HepG2 (cell line): Measurements from ENCODE around the gene PRADC1. TPM values are rescaled to one million over a fixed set of nuclear protein-coding genes. Genes with fewer than 3 reads are reported as not detected.

Experiments
- BHLHE40 ChIP-seq: IDR thresholded peaks from 2 replicates; pipeline ENCODE4 v1.6.1; 2011; ENCODE audit warnings: low read length, improper control_type of control experiment
- CAMTA2 ChIP-seq: sonication (generic); formaldehyde crosslinking; IDR thresholded peaks from 2 replicates; pipeline ENCODE4 v1.4.0; 2020; ENCODE audit warnings: mild to moderate bottlenecking, missing genetic modification reagents, borderline replicate concordance
- DDIT3 ChIP-seq: sonication (generic); formaldehyde crosslinking; IDR thresholded peaks from 2 replicates; pipeline ENCODE4 v1.4.0; 2020; ENCODE audit warnings: mild to moderate bottlenecking, missing genetic modification reagents
- KDM1A ChIP-seq: IDR thresholded peaks from 2 replicates; pipeline ENCODE4 v1.6.1; 2016; ENCODE audit warnings: missing compliant biosample characterization
- KLF9 ChIP-seq: IDR thresholded peaks from 2 replicates; pipeline ENCODE4 v1.6.1; 2016; ENCODE audit warnings: low read depth
- LBX2 ChIP-seq: sonication (generic); formaldehyde crosslinking; IDR thresholded peaks from 2 replicates; pipeline ENCODE4 v1.5.0; 2020; ENCODE audit warnings: missing genetic modification reagents, mild to moderate bottlenecking, borderline replicate concordance
- MATR3 ChIP-seq: sonication (generic); formaldehyde crosslinking; IDR thresholded peaks from 2 replicates; pipeline ENCODE4 v1.4.0; 2020; ENCODE audit warnings: missing genetic modification reagents
- NFATC3 ChIP-seq: sonication (generic); formaldehyde crosslinking; IDR thresholded peaks from 2 replicates; pipeline ENCODE4 v1.5.1; 2020; ENCODE audit warnings: mild to moderate bottlenecking, missing genetic modification reagents
- POLR2AphosphoS2 ChIP-seq: IDR thresholded peaks from 2 replicates; pipeline ENCODE4 v1.6.1; 2011; ENCODE audit warnings: low read depth, low read length, improper control_type of control experiment
- PREB ChIP-seq: sonication (generic); formaldehyde crosslinking; IDR thresholded peaks from 2 replicates; pipeline ENCODE4 v1.4.0; 2020; ENCODE audit warnings: missing genetic modification reagents
- RNF2 ChIP-seq: fragments of 450-650 bp; conservative IDR thresholded peaks from 2 replicates; pipeline ENCODE4 v1.6.1; 2016; ENCODE audit warnings: low read depth
- TCF7 ChIP-seq: sonication (generic); IDR thresholded peaks from 2 replicates; pipeline ENCODE4 v1.6.1; 2016; ENCODE audit warnings: antibody characterized with exemption, low read depth
- THAP7 ChIP-seq: sonication (generic); formaldehyde crosslinking; IDR thresholded peaks from 2 replicates; pipeline ENCODE4 v1.8.1; 2023; ENCODE audit warnings: mild to moderate bottlenecking, missing genetic modification reagents
- ZFP91 ChIP-seq: sonication (generic); formaldehyde crosslinking; IDR thresholded peaks from 2 replicates; pipeline ENCODE4 v1.9.0; 2022; ENCODE audit warnings: missing genetic modification reagents, mild to moderate bottlenecking, borderline replicate concordance
- ZKSCAN8 ChIP-seq: IDR thresholded peaks from 2 replicates; pipeline ENCODE4 v1.6.1; 2016; ENCODE audit warnings: borderline replicate concordance, missing genetic modification reagents, missing compliant biosample characterization
- ZNF234 ChIP-seq: sonication (generic); formaldehyde crosslinking; conservative IDR thresholded peaks from 2 replicates; pipeline ENCODE4 v1.5.1; 2020; ENCODE audit warnings: mild to moderate bottlenecking, missing genetic modification reagents
- ZNF3 ChIP-seq: IDR thresholded peaks from 2 replicates; pipeline ENCODE4 v1.7.0; 2017; ENCODE audit warnings: inconsistent platforms
- ZNF30 ChIP-seq: sonication (generic); formaldehyde crosslinking; IDR thresholded peaks from 2 replicates; pipeline ENCODE4 v1.5.0; 2020; ENCODE audit warnings: mild to moderate bottlenecking, missing genetic modification reagents
- ZNF543 ChIP-seq: sonication (generic); formaldehyde crosslinking; IDR thresholded peaks from 2 replicates; pipeline ENCODE4 v1.4.0; 2020; ENCODE audit warnings: mild to moderate bottlenecking, missing genetic modification reagents
- ZNF547 ChIP-seq: sonication (generic); formaldehyde crosslinking; IDR thresholded peaks from 2 replicates; pipeline ENCODE4 v1.5.1; 2020; ENCODE audit warnings: mild to moderate bottlenecking, missing genetic modification reagents
- ZNF629 ChIP-seq: sonication (generic); formaldehyde crosslinking; conservative IDR thresholded peaks from 2 replicates; pipeline ENCODE4 v1.5.0; 2020; ENCODE audit warnings: missing genetic modification reagents
- ZNF775 ChIP-seq: sonication (generic); formaldehyde crosslinking; IDR thresholded peaks from 2 replicates; pipeline ENCODE4 v1.4.0; 2020; ENCODE audit warnings: missing genetic modification reagents, mild to moderate bottlenecking, moderate library complexity, borderline replicate concordance
- polyA plus RNA-seq, 8 experiments: library from polyadenylated mRNA; depleted of rRNA in 3 of 8; stranded (reverse) in 7 of 8; unstranded in 1 of 8; fragments of >200 nt; fragmentation: Illumina TruSeq in 4 of 8; extraction: Trizol in 4 of 8; gene quantifications; 2 replicates each; pipeline versions ENCODE4 v1.2.1 to v1.2.3, GENCODE V29; 2011 to 2016; ENCODE audit warnings: low read depth in 4 of 8, missing spikeins in 1 of 8, mixed read lengths in 1 of 8; ENCODE audit not compliant: insufficient read depth in 1 of 8
- total RNA-seq, 5 experiments: library from RNA; depleted of rRNA; stranded (reverse); fragments of >200 nt; fragmentation: Illumina TruSeq; extraction: Trizol; gene quantifications; 2 replicates each; pipeline ENCODE4 v1.2.3, GENCODE V29; 2016; ENCODE audit warnings: low read depth in 1 of 5

Gene PRADC1
- total and polyA plus RNA-seq, 2 of the 13 experiments (the other 11 are each of a cell fraction or from before 2014, with no cell fraction given) = 12.1 to 37.2 TPM

- TF ChIP-seq ZNF30 (CRISPR knock-in tag) = peak; percentile 93
- no peak for TF ChIP-seq PREB (CRISPR knock-in tag)
- 0 out of 2 replicates have a peak, but pooled peaks have one; percentile 76 for TF ChIP-seq POLR2AphosphoS2
- peak; percentile 95 for TF ChIP-seq ZNF543
- peak; percentile 36 for TF ChIP-seq BHLHE40
- TF ChIP-seq CAMTA2 = no peak; the same call in 1 of the 2 replicates
- no peak for TF ChIP-seq TCF7
- TF ChIP-seq ZNF629 (CRISPR knock-in tag) = no peak
- no peak; the same call in 1 of the 2 replicates for TF ChIP-seq THAP7 (CRISPR knock-in tag)
- TF ChIP-seq ZNF3 (CRISPR knock-in tag) = no peak
- 0 out of 2 replicates have a peak, but pooled peaks have one; percentile 26 for TF ChIP-seq LBX2 (CRISPR knock-in tag)
- no peak for TF ChIP-seq MATR3
- peak; percentile 91 for TF ChIP-seq ZFP91
- no peak for TF ChIP-seq DDIT3 (CRISPR knock-in tag)
- no peak for TF ChIP-seq KDM1A (CRISPR knock-in tag)
- 0 out of 2 replicates have a peak, but pooled peaks have one; percentile 70 for TF ChIP-seq NFATC3 (CRISPR knock-in tag)
- peak; percentile 66; the same call in 1 of the 2 replicates for TF ChIP-seq ZNF234
- no peak for TF ChIP-seq ZKSCAN8 (CRISPR knock-in tag)
- peak; percentile 70; the same call in 1 of the 2 replicates for TF ChIP-seq ZNF775
- peak; percentile 78; the same call in 1 of the 2 replicates for TF ChIP-seq RNF2
- TF ChIP-seq ZNF547 (CRISPR knock-in tag) = 0 out of 2 replicates have a peak, but pooled peaks have one; percentile 81
- peak; percentile 96 for TF ChIP-seq KLF9 (CRISPR knock-in tag)
Observed at GRCh38 chr2:73214120-73215035, 18.7 kb downstream of the PRADC1 start, which contains the start of gene SMYD5 (continued).
